ENCODE data around the gene RPL18A. TPM values are rescaled to one million over a fixed set of nuclear protein-coding genes. Genes with fewer than 3 reads are reported as not detected.

Gene RPL18A
- total RNA-seq, 4 donors from 2014 or later, result 649 to 2,637 (median 1,942) TPM

DNA sequence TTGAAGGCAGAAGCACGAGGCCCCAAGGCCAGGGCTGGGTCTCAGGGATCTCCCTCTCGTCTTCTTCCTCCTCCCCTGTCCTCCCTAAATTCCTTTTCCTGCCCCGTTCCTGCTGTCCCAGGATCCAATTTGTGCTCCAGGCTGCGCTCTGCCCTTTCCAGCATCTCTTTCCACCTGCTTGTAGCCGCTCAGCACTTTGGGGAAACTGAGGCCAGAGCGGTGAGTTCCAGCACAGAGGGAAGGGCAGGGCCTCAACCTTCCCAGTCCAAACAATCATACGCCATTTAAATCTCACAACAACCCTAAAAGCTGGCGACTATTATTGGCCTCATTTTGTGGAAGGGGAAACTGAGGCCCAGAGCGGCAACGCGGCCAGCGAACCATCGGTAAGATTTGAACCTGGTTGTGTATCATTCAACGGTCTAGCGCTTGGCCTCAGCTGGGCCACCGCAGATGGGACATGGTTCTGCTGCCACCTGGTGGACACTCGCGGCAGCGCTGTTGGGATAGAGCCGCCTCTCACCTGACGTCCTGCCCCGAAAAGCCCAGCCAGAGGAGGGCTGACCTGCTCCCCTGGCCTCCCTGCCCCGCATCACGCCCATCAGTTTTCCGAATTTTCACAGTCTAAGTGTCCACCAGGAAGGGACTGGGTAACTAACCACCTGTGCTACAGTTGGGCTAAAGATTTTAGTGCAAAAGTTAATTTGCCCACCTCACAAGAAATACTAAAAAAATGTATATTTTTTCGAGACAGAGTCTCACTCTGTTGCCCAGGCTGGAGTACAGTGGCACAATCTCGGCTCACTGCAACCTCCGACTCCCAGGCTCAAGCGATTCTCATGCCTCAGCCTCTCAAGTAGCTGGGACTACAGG is 4.2 kb upstream of the RPL18A start:
- Histone ChIP-seq H3K9me3 (no peaks in the 10 kb centered on the region), H3K4me1 (no peaks in the 10 kb centered on the region), H3K27me3 (no peaks in the 10 kb centered on the region), H3K27ac (no peak overlapping the region), H3K4me3 (no peak overlapping the region), H3K36me3 (no peaks in the 10 kb centered on the region)
- TF ChIP-seq CTCF (IDR thresholded peaks at IDR 0.05), result peak; percentile 92 to 97 (median 94)
- no peak for TF ChIP-seq POLR2A (IDR thresholded peaks at IDR 0.05)
- DNase-seq, result peak; percentile 79 to 87
- intact Hi-C loops (cut with DNase I; ENCODE audit: low total_unique reads), result no loop called here

- intact Hi-C loops (cut with DNase I; ENCODE audit: low total_unique reads), result loop anchor here (10.0 kb wide), 1 partner anchor 134 kb away; no protein-coding TSS in a partner anchor
- no peak for TF ChIP-seq POLR2A (IDR thresholded peaks at IDR 0.05)
- TF ChIP-seq CTCF (IDR thresholded peaks at IDR 0.05), result no peak
- H3K27ac ChIP-seq, result peak overlapping the region; percentile 87 to 88
- H3K9me3 ChIP-seq, result no peaks in the 10 kb centered on the region
- no peak for DNase-seq
- H3K4me3 ChIP-seq, result peak overlapping the region; percentile 78 to 92
- H3K27me3 ChIP-seq, result no peaks in the 10 kb centered on the region
- no peaks in the 10 kb centered on the region for H3K36me3 ChIP-seq
- peaks cover 0 to 4% of the 10 kb centered on the region in 2 donors for H3K4me1 ChIP-seq
Measured at GRCh38 chr19:17860331-17860992, 752 bp downstream of the RPL18A start.

GRCh38 chr19:17860993-17861360 is 1.3 kb downstream of the RPL18A start:
- Histone ChIP-seq H3K4me3 (peak overlapping the region; percentile 78 to 92), H3K27ac (peak overlapping the region; percentile 87 to 88), H3K27me3 (no peaks in the 10 kb centered on the region), H3K36me3 (no peaks in the 10 kb centered on the region), H3K4me1 (peaks cover 0 to 4% of the 10 kb centered on the region in 2 donors), H3K9me3 (no peaks in the 10 kb centered on the region)
- no peak for DNase-seq
- intact Hi-C loops (cut with DNase I; ENCODE audit: low total_unique reads), result loop anchor here (10.0 kb wide), 1 partner anchor 134 kb away; no protein-coding TSS in a partner anchor
- TF ChIP-seq POLR2A (IDR thresholded peaks at IDR 0.05) (no peak), CTCF (IDR thresholded peaks at IDR 0.05) (no peak)

DNA sequence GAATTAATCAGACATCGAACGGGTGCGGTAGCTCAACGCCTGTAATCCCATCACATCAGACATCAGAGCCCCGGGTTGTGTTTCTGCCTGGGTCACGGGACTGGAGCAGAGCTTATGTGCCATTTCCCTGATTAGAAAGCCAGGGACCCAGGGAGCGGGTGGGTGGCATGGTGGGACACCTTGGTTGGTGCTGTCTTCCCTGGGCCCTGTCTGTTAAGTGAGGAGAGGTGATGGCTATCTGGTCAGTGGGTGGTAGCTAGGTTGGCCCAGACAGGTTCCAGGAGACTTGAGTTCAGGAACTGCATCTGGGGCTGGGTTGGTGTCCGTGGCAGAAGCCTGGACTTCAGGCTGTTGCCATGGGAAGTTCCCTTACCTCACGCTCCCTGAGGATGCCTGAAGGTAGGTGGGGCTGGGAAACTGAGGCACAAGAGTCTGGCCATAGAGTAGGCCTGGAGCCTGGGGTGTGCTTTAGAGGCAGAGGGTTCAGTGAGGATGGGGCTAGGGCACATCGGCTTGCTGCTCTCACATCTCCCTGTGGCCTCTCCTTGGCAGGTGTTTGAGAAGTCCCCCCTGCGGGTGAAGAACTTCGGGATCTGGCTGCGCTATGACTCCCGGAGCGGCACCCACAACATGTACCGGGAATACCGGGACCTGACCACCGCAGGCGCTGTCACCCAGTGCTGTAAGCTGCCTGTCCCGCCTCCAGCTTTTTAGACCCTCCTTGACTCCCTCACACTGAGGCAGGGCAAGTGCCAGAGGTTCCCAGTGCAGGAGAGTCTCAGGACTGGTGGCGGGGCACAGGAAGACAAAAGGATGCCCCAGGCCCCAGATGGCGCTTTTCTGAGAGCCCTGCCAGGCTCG is 2.1 kb downstream of the RPL18A start:
- intact Hi-C loops (cut with DNase I; ENCODE audit: low total_unique reads), result loop anchor here (10.0 kb wide), 1 partner anchor 133 kb away; no protein-coding TSS in a partner anchor

More for the DNA sequence above, 2.1 kb downstream of the RPL18A start:
- Histone ChIP-seq H3K4me1 (peaks cover 0 to 4% of the 10 kb centered on the region in 2 donors), H3K27ac (no peak overlapping the region), H3K9me3 (no peaks in the 10 kb centered on the region), H3K36me3 (no peaks in the 10 kb centered on the region), H3K27me3 (no peaks in the 10 kb centered on the region), H3K4me3 (no peak overlapping the region)
- DNase-seq, result no peak
- TF ChIP-seq POLR2A (IDR thresholded peaks at IDR 0.05) (no peak), CTCF (IDR thresholded peaks at IDR 0.05) (no peak)
